GM19463 (cell line): ENCODE data around the gene NTM.

Source experiments
- ATAC-seq: cut with Tn5 transposase; IDR thresholded peaks from one replicate; pipeline ENCODE4 v1.9.1; 2021; ENCODE audit warnings: mild to moderate bottlenecking, moderate library complexity; ENCODE audit not compliant: unreplicated experiment

Gene NTM

GRCh38 chr11:131592734-131593133 is 222.3 kb downstream of the NTM start:
- no peak for ATAC-seq

GRCh38 chr11:131593301-131593700 is 222.9 kb downstream of the NTM start:
- ATAC-seq = no peak

- no peak for ATAC-seq
Measured at GRCh38 chr11:131595797-131596196, 225.4 kb downstream of the NTM start.

- ATAC-seq = no peak
Measured at GRCh38 chr11:131597890-131598289, 227.5 kb downstream of the NTM start.

- no peak for ATAC-seq
Measured at GRCh38 chr11:131598305-131598704, 227.9 kb downstream of the NTM start.

GRCh38 chr11:131599285-131599684 is 228.9 kb downstream of the NTM start:
- ATAC-seq = no peak

- ATAC-seq = no peak
Measured at GRCh38 chr11:131600628-131601027, 230.2 kb downstream of the NTM start.

- ATAC-seq = no peak
Measured at GRCh38 chr11:131601586-131601985, 231.2 kb downstream of the NTM start.

GRCh38 chr11:131602431-131602830 is 232.0 kb downstream of the NTM start:
- ATAC-seq = no peak

- no peak for ATAC-seq
Measured at GRCh38 chr11:131606811-131607335, 236.5 kb downstream of the NTM start.

GRCh38 chr11:131609337-131609736 is 238.9 kb downstream of the NTM start:
- no peak for ATAC-seq

GRCh38 chr11:131609921-131610320 is 239.5 kb downstream of the NTM start:
- no peak for ATAC-seq

GRCh38 chr11:131611322-131611721 is 240.9 kb downstream of the NTM start:
- no peak for ATAC-seq

- no peak for ATAC-seq
Measured at GRCh38 chr11:131612533-131612932, 242.1 kb downstream of the NTM start.

GRCh38 chr11:131614631-131615030 is 244.2 kb downstream of the NTM start:
- no peak for ATAC-seq

- ATAC-seq = no peak
Measured at GRCh38 chr11:131615611-131616010, 245.2 kb downstream of the NTM start.

GRCh38 chr11:131616481-131617140 is 246.2 kb downstream of the NTM start:
- ATAC-seq = no peak

GRCh38 chr11:131618201-131618600 is 247.8 kb downstream of the NTM start:
- no peak for ATAC-seq

- no peak for ATAC-seq
Measured at GRCh38 chr11:131622193-131622592, 251.8 kb downstream of the NTM start.

- ATAC-seq = no peak
Measured at GRCh38 chr11:131624531-131624930, 254.1 kb downstream of the NTM start.

- ATAC-seq = no peak
Measured at GRCh38 chr11:131626788-131627187, 256.4 kb downstream of the NTM start.

- no peak for ATAC-seq
Measured at GRCh38 chr11:131628739-131629138, 258.3 kb downstream of the NTM start.

GRCh38 chr11:131629925-131630540 is 259.6 kb downstream of the NTM start:
- no peak for ATAC-seq
